Measurements from ENCODE around the gene ZDHHC11.

- TF ChIP-seq CTCF (conservative IDR thresholded peaks at IDR 0.05; ENCODE audit: low read depth, low read length) (no peak), EZH2phosphoT487 (IDR thresholded peaks at IDR 0.05; ENCODE audit: borderline replicate concordance, low read length) (no peak), EZH2 (IDR thresholded peaks at IDR 0.05; ENCODE audit: low read length, unreplicated experiment) (no peak)
Measured at GRCh38 chr5:775961-776861, 74.6 kb downstream of the ZDHHC11 start.
